AG09309 (cell line): ENCODE measurements around the gene CGNL1.
A peak's percentile ranks its signal among the peaks of the same experiment; 100 is the strongest.

Experiments used
- DNase-seq: peaks from one replicate; pipeline ENCODE4 v3.0.0-alpha.2; 2010; ENCODE audit warnings: low read depth
- H3K4me3 ChIP-seq: 2 replicates; pipeline ENCODE4 v1.5.1; 2011; ENCODE audit warnings: mild to moderate bottlenecking, low read depth, low read length, moderate library complexity; ENCODE audit not compliant: control insufficient read depth
- TF ChIP-seq, protein P1 (sequence below): IDR thresholded peaks from 2 replicates; pipeline ENCODE4 v1.5.1; 2011; ENCODE audit warnings: mild to moderate bottlenecking, low read depth, low read length, inconsistent platforms; ENCODE audit not compliant: insufficient read depth, control insufficient read depth; ENCODE audit errors: missing control alignments

The CGNL1 gene

DNA sequence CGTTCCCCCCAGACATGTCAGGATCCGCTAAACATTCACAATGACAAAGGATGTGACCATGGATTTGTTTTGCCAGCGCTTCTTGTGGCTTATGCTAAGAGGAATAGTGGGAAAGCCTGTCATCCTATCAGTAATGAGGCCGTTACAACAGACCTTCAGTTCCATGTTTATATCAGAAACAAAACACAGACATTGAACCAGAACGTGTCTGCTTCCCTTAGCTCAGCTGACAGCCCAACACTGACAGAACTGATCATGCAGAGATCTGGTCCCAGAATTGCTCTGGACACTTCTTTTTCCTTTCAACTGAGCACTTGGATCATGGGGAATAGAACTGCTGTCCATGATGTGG, 157.1 kb downstream of the CGNL1 start:
- no peak for DNase-seq
- H3K4me3 ChIP-seq = no peak overlapping the region
- TF ChIP-seq, protein P1, sequence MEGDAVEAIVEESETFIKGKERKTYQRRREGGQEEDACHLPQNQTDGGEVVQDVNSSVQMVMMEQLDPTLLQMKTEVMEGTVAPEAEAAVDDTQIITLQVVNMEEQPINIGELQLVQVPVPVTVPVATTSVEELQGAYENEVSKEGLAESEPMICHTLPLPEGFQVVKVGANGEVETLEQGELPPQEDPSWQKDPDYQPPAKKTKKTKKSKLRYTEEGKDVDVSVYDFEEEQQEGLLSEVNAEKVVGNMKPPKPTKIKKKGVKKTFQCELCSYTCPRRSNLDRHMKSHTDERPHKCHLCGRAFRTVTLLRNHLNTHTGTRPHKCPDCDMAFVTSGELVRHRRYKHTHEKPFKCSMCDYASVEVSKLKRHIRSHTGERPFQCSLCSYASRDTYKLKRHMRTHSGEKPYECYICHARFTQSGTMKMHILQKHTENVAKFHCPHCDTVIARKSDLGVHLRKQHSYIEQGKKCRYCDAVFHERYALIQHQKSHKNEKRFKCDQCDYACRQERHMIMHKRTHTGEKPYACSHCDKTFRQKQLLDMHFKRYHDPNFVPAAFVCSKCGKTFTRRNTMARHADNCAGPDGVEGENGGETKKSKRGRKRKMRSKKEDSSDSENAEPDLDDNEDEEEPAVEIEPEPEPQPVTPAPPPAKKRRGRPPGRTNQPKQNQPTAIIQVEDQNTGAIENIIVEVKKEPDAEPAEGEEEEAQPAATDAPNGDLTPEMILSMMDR = no peak

DNA sequence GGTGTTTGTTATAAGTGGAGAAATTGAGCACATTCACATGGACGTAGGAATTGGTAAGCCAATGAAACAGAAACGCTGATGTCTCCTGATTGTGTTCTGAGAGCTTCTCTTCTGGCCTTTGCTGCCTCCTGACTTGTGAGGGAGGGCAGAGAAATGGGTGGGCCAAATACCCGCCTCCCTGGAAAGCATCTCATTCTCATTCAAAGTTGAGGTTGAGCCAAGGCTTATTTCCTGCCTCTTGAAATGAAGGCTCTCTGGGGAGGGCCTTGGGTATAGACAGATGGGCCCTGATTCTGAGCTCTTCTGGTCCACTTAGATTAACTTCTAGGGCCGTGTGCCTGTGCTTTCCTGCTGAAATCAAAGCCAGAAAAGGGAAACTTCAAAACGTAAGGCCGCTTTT, 158.0 kb downstream of the CGNL1 start:
- DNase-seq = no peak
- no peak overlapping the region for H3K4me3 ChIP-seq
- TF ChIP-seq, protein P1 = no peak

DNA sequence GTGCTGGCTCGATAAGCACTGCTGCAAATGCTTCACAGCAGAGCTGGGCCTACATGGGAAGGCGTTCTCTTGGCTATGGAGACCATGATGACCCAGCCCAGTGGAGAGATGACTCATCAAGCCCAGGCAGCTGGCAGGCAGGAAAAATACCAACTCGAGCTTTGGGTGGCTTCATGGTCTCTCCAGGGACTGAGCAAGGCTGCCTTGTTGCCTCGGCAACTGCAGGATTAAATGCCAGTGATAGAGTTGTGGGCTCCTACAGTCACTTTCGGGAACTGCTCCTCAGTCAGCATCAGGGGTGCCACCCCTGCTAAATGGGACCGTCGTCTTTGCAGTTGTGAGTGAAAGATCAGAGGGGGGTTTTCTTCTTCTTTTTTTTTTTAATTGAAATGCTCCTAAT, 160.8 kb downstream of the CGNL1 start:
- peak; percentile 76 for DNase-seq
- no peak overlapping the region for H3K4me3 ChIP-seq
- TF ChIP-seq, protein P1 = no peak

DNA sequence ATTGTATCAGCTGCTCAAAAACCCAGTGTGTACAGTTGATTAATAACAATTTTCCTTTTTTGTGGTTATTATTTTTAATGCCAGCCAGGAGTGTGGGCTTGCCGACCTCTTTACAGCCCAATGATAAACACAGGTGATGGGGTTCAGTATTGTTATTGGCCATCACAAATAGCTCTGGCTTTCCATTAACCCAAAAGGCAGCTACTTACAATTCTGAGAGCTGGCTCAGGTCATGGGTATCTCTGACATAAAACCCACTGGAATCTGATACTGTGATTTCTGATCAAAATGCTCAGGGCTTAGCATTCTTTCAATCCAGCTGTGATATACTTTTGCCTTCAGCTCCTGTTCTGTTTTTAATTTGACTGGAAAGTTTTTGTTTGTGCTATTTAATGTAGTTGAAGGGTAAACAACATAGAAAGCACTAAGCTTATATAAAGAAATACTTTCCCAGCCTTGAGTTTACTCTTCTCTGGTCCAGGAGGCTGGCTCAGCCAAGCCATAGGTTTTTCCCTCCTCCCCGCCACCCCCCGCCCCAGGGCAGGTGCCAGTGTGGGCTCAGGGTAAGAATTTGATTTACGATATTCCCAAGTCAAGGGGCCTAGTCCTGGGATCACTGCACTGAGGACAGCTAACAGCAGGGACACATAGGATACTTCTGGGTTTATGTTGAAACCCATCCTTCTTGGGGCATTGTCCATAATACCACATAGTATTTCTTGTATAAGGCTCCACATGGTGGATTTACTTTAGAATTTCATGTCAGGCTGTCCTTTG, 161.4 kb downstream of the CGNL1 start:
- TF ChIP-seq, protein P1 = no peak
- DNase-seq = no peak
- H3K4me3 ChIP-seq = no peak overlapping the region

DNA sequence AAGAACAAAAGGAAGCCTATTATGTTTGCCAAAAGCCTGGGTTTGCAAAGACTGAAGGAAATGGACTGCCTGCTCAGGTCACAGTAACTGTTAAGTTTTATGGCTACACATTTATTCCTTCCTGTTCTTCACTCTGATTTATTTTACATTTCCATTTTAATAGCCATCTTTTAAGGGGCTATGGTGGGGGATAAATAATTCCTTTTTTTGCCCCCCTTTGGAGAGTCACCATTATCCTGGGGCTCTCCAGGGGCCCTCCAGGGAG, 161.9 kb downstream of the CGNL1 start:
- TF ChIP-seq, protein P1 = no peak

DNA sequence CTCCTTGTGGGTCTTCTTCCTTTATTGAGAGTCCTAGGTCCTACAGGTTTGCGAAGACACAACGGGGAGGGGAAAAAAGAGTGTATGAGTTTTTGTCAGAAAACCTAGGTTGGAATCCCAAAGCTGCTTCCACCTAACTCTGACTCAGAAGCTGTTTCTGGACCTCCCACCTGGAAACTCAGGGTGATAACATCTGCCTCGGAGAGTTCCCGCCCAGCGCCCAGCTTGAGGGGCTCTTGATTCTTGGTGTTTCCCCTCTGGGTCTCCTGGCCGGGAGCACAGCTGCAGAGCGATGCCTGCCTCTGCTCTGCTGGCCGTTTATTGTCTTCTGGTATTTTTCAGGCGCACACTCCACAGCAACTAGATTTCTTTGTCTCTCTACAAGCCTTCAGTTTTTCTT, 162.5 kb downstream of the CGNL1 start:
- TF ChIP-seq, protein P1 = no peak
- no peak for DNase-seq

More for the DNA sequence above, 161.9 kb downstream of the CGNL1 start:
- no peak for DNase-seq
- H3K4me3 ChIP-seq = no peak overlapping the region

DNA sequence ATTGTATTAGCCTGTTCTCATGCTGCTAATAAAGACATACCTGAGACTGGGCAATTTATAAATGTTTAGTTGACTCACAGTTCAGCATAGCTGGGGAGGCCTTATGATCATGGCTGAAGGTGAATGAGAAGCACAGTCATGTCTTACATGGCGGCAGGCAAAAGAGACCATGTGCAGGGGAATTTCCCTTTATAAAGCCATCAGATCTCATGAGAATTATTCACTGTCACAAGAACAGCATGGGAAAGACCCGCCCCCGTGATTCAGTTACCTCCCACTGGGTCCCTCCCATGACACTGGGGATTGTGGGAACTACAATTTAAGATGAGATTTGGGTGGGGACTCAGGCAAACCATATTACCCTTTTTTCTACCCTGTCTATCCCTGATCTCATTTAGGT, 163.9 kb downstream of the CGNL1 start:
- H3K4me3 ChIP-seq = no peak overlapping the region
- TF ChIP-seq, protein P1 = no peak
- no peak for DNase-seq

More for the DNA sequence above, 162.5 kb downstream of the CGNL1 start:
- no peak overlapping the region for H3K4me3 ChIP-seq
